ENCODE data around the gene RFX8.

GRCh38 chr2:101356055-101356454 is 118.9 kb downstream of the RFX8 start:
- TF ChIP-seq, protein P1, sequence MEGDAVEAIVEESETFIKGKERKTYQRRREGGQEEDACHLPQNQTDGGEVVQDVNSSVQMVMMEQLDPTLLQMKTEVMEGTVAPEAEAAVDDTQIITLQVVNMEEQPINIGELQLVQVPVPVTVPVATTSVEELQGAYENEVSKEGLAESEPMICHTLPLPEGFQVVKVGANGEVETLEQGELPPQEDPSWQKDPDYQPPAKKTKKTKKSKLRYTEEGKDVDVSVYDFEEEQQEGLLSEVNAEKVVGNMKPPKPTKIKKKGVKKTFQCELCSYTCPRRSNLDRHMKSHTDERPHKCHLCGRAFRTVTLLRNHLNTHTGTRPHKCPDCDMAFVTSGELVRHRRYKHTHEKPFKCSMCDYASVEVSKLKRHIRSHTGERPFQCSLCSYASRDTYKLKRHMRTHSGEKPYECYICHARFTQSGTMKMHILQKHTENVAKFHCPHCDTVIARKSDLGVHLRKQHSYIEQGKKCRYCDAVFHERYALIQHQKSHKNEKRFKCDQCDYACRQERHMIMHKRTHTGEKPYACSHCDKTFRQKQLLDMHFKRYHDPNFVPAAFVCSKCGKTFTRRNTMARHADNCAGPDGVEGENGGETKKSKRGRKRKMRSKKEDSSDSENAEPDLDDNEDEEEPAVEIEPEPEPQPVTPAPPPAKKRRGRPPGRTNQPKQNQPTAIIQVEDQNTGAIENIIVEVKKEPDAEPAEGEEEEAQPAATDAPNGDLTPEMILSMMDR (conservative IDR thresholded peaks at IDR 0.05; ENCODE audit: low read depth, low read length) = no peak
- no peak for TF ChIP-seq EZH2 (IDR thresholded peaks at IDR 0.05; ENCODE audit: borderline replicate concordance, low read depth, low read length, poor library complexity, severe bottlenecking)

Measured in A673 (cell line).